Measurements from ENCODE around the gene ELF2. TPM values are rescaled to one million over a fixed set of nuclear protein-coding genes. Genes with fewer than 3 reads are reported as not detected.
A peak's percentile ranks its signal among the peaks of the same experiment; 100 is the strongest.
"Not testable (repeated sequence)": the region's sequence is repeated elsewhere in the genome, so short reads cannot be mapped to it uniquely, and the experiment has no call there.

The ELF2 gene
- total and polyA plus RNA-seq, 9 donors: 28.8 to 66.8 (median 51.1) TPM

DNA sequence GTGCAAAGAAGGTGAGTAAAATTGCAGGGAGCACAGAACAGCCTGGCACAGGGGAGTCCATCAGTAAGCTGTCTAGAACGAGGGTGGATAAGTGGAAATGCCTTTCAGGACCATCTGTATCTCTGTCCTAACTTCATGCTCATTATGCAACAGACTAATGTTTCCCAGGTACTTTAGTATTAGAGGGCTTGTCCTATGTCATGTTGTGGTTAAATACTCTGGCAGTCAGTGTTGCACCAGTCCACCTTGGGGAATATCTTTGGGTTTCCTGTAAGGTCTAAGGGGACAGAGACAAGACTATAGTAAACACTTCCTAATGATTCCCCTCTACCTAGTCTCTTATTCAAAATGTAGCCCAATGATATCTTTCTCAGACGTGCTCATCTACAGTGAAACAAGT lies 140.1 kb downstream of the ELF2 start:
- Histone ChIP-seq H3K9me3 (no peaks in the 10 kb centered on the region), H3K4me3 (no peak overlapping the region), H3K27me3 (no peaks in the 10 kb centered on the region), H3K36me3 (no peaks in the 10 kb centered on the region), H3K4me1 (ENCODE audit: insufficient read depth) (no peaks in the 10 kb centered on the region), H3K27ac (no peak overlapping the region)
- TF ChIP-seq EP300 (IDR thresholded peaks at IDR 0.05) (no peak), POLR2A (IDR thresholded peaks at IDR 0.05) (no peak)
- TF ChIP-seq, protein P1, sequence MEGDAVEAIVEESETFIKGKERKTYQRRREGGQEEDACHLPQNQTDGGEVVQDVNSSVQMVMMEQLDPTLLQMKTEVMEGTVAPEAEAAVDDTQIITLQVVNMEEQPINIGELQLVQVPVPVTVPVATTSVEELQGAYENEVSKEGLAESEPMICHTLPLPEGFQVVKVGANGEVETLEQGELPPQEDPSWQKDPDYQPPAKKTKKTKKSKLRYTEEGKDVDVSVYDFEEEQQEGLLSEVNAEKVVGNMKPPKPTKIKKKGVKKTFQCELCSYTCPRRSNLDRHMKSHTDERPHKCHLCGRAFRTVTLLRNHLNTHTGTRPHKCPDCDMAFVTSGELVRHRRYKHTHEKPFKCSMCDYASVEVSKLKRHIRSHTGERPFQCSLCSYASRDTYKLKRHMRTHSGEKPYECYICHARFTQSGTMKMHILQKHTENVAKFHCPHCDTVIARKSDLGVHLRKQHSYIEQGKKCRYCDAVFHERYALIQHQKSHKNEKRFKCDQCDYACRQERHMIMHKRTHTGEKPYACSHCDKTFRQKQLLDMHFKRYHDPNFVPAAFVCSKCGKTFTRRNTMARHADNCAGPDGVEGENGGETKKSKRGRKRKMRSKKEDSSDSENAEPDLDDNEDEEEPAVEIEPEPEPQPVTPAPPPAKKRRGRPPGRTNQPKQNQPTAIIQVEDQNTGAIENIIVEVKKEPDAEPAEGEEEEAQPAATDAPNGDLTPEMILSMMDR (IDR thresholded peaks at IDR 0.05): no peak
- intact Hi-C loops (cut with DNase I): loop anchor here in 2 of 4 donors (10.0 kb wide), 2 partner anchors 48 to 608 kb away; no protein-coding TSS in a partner anchor
- WGBS, 3 donors: 82 to 89% (median 86%) methylated on average over 2 of the region's 2 CpGs
- no peak for DNase-seq

DNA sequence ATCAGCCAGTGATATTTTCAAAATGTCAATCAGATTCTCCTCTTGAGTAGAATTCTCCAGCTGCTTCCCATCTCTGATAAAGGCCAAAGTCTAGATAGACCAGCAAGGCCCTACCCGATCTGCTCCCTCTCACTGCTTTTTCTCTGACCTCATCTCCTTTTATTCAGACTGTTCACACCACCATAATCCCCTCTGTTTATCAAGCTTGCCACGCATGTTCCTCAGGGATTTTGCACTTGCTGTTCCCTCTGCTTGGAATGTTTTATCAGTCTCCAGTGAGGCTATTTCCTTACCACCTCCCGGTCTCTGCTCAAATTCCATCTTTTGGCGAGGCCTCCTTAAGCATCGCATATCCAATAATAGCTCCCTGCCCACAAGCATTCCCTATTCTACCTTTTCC lies 141.4 kb downstream of the ELF2 start:
- WGBS, 3 donors: 90 to 94% (median 90%) methylated on average over 5 of the region's 5 CpGs
- H3K27me3 ChIP-seq: no peaks in the 10 kb centered on the region
- DNase-seq: no peak
- intact Hi-C loops (cut with DNase I): loop anchor here in 2 of 4 donors (10.0 kb wide), 2 partner anchors 49 to 609 kb away; no protein-coding TSS in a partner anchor
- H3K4me3 ChIP-seq: no peak overlapping the region
- H3K27ac ChIP-seq: no peak overlapping the region
- H3K9me3 ChIP-seq: no peaks in the 10 kb centered on the region
- H3K4me1 ChIP-seq (ENCODE audit: insufficient read depth): no peaks in the 10 kb centered on the region
- no peaks in the 10 kb centered on the region for H3K36me3 ChIP-seq
- no peak for TF ChIP-seq EP300 (IDR thresholded peaks at IDR 0.05)
- TF ChIP-seq POLR2A (IDR thresholded peaks at IDR 0.05): no peak
- TF ChIP-seq, protein P1 (IDR thresholded peaks at IDR 0.05): no peak

DNA sequence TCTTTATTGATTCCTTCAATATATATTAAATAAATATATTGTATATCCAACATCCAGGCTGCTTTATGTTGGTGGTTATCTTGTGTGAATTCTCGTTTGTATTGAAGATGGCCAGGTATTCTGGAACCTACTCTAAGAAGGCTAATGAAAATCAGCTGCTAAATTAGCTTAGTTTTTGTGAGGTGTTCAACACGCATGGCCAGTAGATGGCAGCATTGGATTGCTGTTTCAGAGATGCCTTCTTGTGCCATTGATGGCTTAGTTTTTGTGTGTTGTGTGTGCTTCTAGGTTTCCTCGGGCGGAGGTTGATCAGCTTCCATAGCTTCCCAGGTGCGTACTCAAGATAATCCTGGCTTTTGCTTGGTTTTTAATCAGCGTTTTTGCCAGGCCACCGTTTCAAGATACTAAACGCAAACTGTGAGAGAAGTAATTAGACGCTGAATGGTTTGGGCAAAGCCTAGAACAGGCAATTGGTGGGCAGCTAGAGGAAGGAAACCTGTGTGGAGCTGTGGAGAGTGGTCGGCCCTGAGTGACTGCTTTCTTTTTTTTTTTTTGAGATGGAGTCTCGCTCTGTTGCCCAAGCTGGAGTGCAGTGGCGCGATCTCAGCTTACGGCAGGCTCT lies 146.3 kb downstream of the ELF2 start:
- Histone ChIP-seq H3K27ac (no peak overlapping the region), H3K36me3 (no peaks in the 10 kb centered on the region), H3K9me3 (no peaks in the 10 kb centered on the region), H3K4me1 (ENCODE audit: insufficient read depth) (no peaks in the 10 kb centered on the region), H3K4me3 (no peak overlapping the region), H3K27me3 (no peaks in the 10 kb centered on the region)
- DNase-seq: peak; percentile 64 to 81 (median 68)
- 34 to 41% (median 37%) methylated on average over 14 of the region's 14 CpGs for WGBS, 3 donors
- intact Hi-C loops (cut with DNase I): loop anchor here in 2 of 4 donors (10.0 kb wide), 2 partner anchors 54 to 614 kb away; no protein-coding TSS in a partner anchor
- TF ChIP-seq EP300 (IDR thresholded peaks at IDR 0.05) (no peak), POLR2A (IDR thresholded peaks at IDR 0.05) (no peak)
- TF ChIP-seq, protein P1 (IDR thresholded peaks at IDR 0.05): peak; percentile 56 to 78 (median 77)

DNA sequence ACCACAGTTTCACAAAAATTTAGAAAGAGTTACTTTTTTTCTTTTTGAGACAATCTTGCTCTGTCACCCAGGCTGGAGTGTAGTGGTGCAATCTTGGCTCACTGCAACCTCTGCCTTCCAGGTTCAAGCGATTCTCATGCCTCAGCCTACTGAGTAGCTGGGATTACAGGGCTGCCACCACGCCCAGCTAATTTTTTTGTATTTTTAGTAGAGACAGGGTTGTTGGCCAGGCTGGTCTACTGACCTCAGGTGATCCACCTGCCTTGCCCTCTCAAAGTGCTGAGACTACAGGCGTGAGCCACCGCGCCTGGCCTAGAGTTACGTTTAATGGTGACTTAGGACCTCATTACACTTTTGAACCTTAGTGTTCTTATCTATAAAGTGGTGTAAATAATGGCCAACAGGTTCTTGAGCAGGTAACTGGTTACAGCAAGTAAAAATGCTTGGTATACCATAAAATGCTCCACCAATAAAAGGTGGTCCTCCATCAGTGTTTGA lies 147.1 kb downstream of the ELF2 start:
- H3K4me3 ChIP-seq; H3K9me3 ChIP-seq; H3K4me1 ChIP-seq (ENCODE audit: insufficient read depth); H3K27ac ChIP-seq; H3K27me3 ChIP-seq; DNase-seq; H3K36me3 ChIP-seq: not testable (repeated sequence)
- WGBS, 3 donors: 75 to 95% (median 88%) methylated on average over 6 of the region's 6 CpGs
- intact Hi-C loops (cut with DNase I): loop anchor here in 2 of 4 donors (10.0 kb wide), 2 partner anchors 55 to 615 kb away; no protein-coding TSS in a partner anchor

DNA sequence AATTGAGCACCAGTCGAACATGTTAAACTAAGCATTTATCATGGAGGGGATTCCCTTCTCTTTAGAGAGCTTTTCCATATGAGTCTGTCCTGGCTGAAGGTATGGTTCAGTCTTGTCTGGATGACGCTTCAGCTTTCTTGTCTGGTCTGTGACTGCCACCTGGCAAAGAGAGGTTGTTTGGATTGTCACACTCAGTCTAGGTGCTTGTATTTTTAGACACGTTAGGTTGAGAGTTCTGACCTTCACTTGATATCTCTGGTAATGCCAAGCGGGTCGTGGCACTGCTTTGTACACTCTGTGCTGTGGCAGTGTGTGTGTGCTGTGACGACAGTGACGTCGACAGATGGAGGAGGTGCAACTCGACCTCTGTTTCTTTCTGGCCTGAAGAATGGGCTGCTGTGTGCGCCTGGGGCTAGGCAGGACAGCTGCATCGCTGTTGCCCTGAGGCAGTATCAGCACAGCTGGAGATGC lies 148.8 kb downstream of the ELF2 start:
- intact Hi-C loops (cut with DNase I): no loop called here
- WGBS, 3 donors: 81 to 85% (median 83%) methylated on average over 11 of the region's 11 CpGs
- TF ChIP-seq, protein P1 (IDR thresholded peaks at IDR 0.05): no peak
- TF ChIP-seq EP300 (IDR thresholded peaks at IDR 0.05): no peak
- no peak for TF ChIP-seq POLR2A (IDR thresholded peaks at IDR 0.05)
- Histone ChIP-seq H3K9me3 (no peaks in the 10 kb centered on the region), H3K27me3 (no peaks in the 10 kb centered on the region), H3K4me3 (no peak overlapping the region), H3K4me1 (ENCODE audit: insufficient read depth) (no peaks in the 10 kb centered on the region), H3K27ac (no peak overlapping the region), H3K36me3 (no peaks in the 10 kb centered on the region)
- DNase-seq: no peak
